Measurements from ENCODE around the gene PVALB. TPM values are rescaled to one million over a fixed set of nuclear protein-coding genes. Genes with fewer than 3 reads are reported as not detected.

Gene PVALB
- polyA plus RNA-seq, 2 of the 4 experiments (the other 2 are of a cell fraction): not detected

DNA sequence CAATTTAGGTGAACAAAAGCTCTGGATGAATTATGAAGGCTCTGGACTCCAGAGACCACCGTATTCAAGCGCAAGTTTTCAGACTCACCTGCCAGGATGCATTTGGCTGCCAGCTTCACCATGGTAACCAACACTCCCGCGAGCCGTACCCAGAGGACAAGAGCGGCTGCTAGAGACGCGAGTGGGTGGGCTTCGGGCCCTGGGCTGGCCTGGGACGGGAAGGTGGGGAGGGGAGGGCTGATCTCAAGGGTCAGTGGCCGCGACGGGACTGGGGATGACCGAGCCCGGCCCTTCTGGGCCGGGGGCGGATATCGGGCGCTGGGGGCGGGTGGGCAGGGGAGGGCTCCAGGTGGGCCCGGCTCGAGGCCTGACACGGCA is 41.3 kb downstream of the PVALB start:
- FAIRE-seq: no peak
- 4% methylated on average over 5 of the region's 23 CpGs for WGBS (ENCODE audit: missing lambda C conversion rate)
- Histone ChIP-seq H3K4me2 (peak overlapping the region; percentile 83), H3K27ac (peak overlapping the region; percentile 86 to 93), H3K4me1 (peaks cover 17% of the 10 kb centered on the region; the same call in 2 of the 3 replicates), H3K9me3 (no peaks in the 10 kb centered on the region), H3K4me3 (peak overlapping the region; percentile 89)
- CTCF ChIA-PET: interaction anchor here (0.6 to 3.7 kb wide), 8 partner anchors 19 to 484 kb away, joined by 3 to 37 read pairs (median 4); no protein-coding TSS in a partner anchor
- TF ChIP-seq, protein P1, sequence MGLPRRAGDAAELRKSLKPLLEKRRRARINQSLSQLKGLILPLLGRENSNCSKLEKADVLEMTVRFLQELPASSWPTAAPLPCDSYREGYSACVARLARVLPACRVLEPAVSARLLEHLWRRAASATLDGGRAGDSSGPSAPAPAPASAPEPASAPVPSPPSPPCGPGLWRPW (IDR thresholded peaks at IDR 0.05): no peak
- TF ChIP-seq, protein P2, sequence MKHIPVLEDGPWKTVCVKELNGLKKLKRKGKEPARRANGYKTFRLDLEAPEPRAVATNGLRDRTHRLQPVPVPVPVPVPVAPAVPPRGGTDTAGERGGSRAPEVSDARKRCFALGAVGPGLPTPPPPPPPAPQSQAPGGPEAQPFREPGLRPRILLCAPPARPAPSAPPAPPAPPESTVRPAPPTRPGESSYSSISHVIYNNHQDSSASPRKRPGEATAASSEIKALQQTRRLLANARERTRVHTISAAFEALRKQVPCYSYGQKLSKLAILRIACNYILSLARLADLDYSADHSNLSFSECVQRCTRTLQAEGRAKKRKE (CRISPR knock-in tag; IDR thresholded peaks at IDR 0.05; ENCODE audit: low read depth): no peak
- TF ChIP-seq, protein P3, sequence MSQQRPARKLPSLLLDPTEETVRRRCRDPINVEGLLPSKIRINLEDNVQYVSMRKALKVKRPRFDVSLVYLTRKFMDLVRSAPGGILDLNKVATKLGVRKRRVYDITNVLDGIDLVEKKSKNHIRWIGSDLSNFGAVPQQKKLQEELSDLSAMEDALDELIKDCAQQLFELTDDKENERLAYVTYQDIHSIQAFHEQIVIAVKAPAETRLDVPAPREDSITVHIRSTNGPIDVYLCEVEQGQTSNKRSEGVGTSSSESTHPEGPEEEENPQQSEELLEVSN (IDR thresholded peaks at IDR 0.05; ENCODE audit: borderline replicate concordance, low read depth): no peak
- no peak for TF ChIP-seq RNF2 (IDR thresholded peaks at IDR 0.05; ENCODE audit: borderline replicate concordance, low read depth)
- DNase-seq (ENCODE audit: low read depth in 1 of 2, low spot score in 1 of 2): no peak
- ATAC-seq: peak; percentile 15 to 23
- POLR2A ChIA-PET: interaction anchor here (0.7 to 1.5 kb wide), 8 partner anchors 22 to 294 kb away, joined by 3 to 8 read pairs (median 3); partner anchors contain the start of genes EIF3D, FOXRED2 and TXN2

DNA sequence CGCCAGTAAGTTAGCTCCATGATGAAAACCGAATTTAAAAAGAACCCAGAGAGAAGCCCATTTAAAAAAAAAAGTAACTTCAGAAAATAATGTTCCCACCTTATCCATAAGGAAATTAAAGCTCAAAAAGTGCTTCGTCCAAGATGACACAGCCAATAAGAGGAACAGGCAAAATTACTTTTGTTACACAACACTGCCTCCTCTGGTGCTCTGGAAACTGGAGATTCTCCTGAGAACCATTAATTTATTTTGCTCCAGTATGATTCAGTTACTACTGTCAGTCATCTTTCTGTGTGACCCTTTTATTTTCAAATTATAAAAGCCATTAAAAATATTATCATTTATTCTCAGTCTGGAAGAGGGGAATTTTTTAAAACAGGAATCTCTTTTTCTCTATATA is 42.9 kb downstream of the PVALB start:
- CTCF ChIA-PET: interaction anchor here (0.6 to 3.7 kb wide), 12 partner anchors 12 to 265 kb away, joined by 3 to 37 read pairs (median 4); no protein-coding TSS in a partner anchor
- 56% methylated on average over 3 of the region's 3 CpGs for whole genome bisulfite sequencing (ENCODE audit: missing lambda C conversion rate)
- peaks cover 17% of the 10 kb centered on the region; the same call in 2 of the 3 replicates for H3K4me1 ChIP-seq
- H3K4me2 ChIP-seq: no peak overlapping the region
- no peaks in the 10 kb centered on the region for H3K9me3 ChIP-seq
- FAIRE-seq (no peak), DNase-seq (ENCODE audit: low read depth in 1 of 2, low spot score in 1 of 2) (peak; percentile 35 to 63), ATAC-seq (no peak)
- TF ChIP-seq ZC3H11A (IDR thresholded peaks at IDR 0.05) (no peak), RAD21 (conservative IDR thresholded peaks at IDR 0.05 in 1 of 2, IDR thresholded peaks at IDR 0.05 in 1 of 2) (peak; percentile 56 to 69), NFE2L2 (conservative IDR thresholded peaks at IDR 0.05; ENCODE audit: low read length) (0 out of 2 replicates have a peak, but pooled peaks have one; percentile 5), SMC3 (IDR thresholded peaks at IDR 0.05) (peak; percentile 45), MAFK (IDR thresholded peaks at IDR 0.05; ENCODE audit: partially characterized antibody) (peak; percentile 18), TP53 (CRISPR knock-in tag; IDR thresholded peaks at IDR 0.05) (no peak), EP300 (IDR thresholded peaks at IDR 0.05) (no peak)
- TF ChIP-seq, protein P4, sequence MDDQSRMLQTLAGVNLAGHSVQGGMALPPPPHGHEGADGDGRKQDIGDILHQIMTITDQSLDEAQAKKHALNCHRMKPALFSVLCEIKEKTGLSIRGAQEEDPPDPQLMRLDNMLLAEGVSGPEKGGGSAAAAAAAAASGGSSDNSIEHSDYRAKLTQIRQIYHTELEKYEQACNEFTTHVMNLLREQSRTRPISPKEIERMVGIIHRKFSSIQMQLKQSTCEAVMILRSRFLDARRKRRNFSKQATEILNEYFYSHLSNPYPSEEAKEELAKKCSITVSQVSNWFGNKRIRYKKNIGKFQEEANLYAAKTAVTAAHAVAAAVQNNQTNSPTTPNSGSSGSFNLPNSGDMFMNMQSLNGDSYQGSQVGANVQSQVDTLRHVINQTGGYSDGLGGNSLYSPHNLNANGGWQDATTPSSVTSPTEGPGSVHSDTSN (IDR thresholded peaks at IDR 0.05): no peak
- TF ChIP-seq, protein P5, sequence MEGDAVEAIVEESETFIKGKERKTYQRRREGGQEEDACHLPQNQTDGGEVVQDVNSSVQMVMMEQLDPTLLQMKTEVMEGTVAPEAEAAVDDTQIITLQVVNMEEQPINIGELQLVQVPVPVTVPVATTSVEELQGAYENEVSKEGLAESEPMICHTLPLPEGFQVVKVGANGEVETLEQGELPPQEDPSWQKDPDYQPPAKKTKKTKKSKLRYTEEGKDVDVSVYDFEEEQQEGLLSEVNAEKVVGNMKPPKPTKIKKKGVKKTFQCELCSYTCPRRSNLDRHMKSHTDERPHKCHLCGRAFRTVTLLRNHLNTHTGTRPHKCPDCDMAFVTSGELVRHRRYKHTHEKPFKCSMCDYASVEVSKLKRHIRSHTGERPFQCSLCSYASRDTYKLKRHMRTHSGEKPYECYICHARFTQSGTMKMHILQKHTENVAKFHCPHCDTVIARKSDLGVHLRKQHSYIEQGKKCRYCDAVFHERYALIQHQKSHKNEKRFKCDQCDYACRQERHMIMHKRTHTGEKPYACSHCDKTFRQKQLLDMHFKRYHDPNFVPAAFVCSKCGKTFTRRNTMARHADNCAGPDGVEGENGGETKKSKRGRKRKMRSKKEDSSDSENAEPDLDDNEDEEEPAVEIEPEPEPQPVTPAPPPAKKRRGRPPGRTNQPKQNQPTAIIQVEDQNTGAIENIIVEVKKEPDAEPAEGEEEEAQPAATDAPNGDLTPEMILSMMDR (IDR thresholded peaks at IDR 0.05): peak; percentile 50
- H3K27ac ChIP-seq: peak overlapping the region; percentile 20 to 47; a peak in 2 of 6 replicates
- POLR2A ChIA-PET: interaction anchor here (1.5 kb wide), 1 partner anchor 227 kb away, joined by 8 read pairs; no protein-coding TSS in a partner anchor
- no peak overlapping the region for H3K4me3 ChIP-seq

DNA sequence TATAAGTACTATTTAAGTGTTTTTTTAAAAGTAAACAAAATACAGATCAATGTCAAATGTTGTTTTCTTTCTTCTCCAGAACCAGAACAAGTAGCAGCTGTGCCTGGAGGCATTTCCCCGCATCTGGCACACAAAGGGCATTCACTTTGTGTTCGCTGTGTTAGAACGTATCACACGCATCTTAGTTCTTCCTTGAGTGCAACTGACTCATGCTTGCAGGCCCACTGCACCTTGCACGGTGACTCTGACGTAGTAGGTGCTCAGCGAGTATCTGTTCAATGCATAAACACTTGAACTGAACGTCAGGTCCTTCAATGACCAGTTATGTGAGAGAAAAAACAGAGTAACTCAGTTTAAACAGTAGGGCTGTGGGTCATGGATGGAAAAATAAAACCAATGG is 44.4 kb downstream of the PVALB start:
- no peak for FAIRE-seq
- no peak overlapping the region for H3K4me2 ChIP-seq
- ChIA-PET POLR2A (no interaction called here), CTCF (interaction anchor here (1.0 to 2.5 kb wide), 3 partner anchors 15 to 261 kb away, joined by 4 to 9 read pairs (median 4); no protein-coding TSS in a partner anchor)
- no peaks in the 10 kb centered on the region for H3K9me3 ChIP-seq
- no peak for DNase-seq (ENCODE audit: low read depth in 1 of 2, low spot score in 1 of 2)
- 93% methylated on average over 8 of the region's 8 CpGs for WGBS (ENCODE audit: missing lambda C conversion rate)
- H3K27ac ChIP-seq: no peak overlapping the region
- no peak overlapping the region for H3K4me3 ChIP-seq
- H3K4me1 ChIP-seq: peaks cover 17% of the 10 kb centered on the region; the same call in 2 of the 3 replicates
- TF ChIP-seq, protein P2 (CRISPR knock-in tag; IDR thresholded peaks at IDR 0.05; ENCODE audit: low read depth): no peak
- TF ChIP-seq CBX8 (IDR thresholded peaks at IDR 0.05) (no peak), CHD4 (IDR thresholded peaks at IDR 0.05; ENCODE audit: borderline replicate concordance) (no peak)
- no peak for ATAC-seq

All from A549 (cell line).